Loucy (cell line): ENCODE measurements around the gene CSNK2A2.

ENCODE experiments used
- EZH2phosphoT487 ChIP-seq: fragments of 200-600 bp; IDR thresholded peaks from 2 replicates; pipeline ENCODE4 v1.6.1; 2018; ENCODE audit warnings: antibody characterized with exemption, mild to moderate bottlenecking, moderate library complexity, borderline replicate concordance
- TF ChIP-seq, protein P1 (sequence below): fragments of 200-600 bp; sonication (generic); conservative IDR thresholded peaks from 2 replicates; pipeline ENCODE4 v1.5.1; 2014; ENCODE audit warnings: mild to moderate bottlenecking, antibody characterized with exemption, low read length

DNA sequence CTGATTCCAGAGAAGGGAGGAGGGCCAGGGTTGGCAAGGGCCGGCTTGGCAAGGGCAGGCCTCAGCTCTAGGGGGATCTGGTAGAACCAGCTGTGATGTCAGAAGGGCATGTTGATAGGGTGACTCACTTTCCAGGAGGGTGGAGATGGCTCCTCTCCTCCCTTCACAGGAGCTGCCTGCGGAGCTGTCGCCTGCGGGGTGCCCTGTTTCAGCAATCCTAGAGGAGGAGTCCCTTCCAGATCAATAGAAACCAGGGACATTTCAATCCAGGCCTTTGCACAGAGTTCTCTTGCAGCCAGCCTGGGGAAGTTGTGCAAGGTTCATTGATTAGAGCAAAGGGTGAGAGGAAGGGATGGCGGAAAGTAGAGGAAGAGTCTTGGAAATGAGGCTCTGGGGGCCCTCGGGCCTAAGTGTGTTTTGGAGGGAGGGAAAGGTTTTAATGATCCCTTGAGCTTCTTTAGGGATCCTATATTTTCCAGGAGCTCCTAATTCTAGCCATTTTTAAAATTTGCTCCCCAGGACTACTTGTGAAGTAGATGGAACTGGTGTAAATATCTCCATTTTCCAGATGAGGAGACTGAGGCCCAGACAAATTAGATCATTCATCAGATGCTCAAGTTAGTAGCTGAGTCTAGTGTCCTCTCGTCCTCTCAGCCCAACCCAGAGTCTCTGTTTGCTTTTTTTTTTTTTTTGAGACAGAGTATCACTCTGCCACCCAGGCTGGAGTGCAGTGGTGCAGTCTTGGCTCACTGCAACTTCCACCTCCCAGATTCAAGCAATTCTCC, 24.8 kb upstream of the CSNK2A2 start:
- TF ChIP-seq, protein P1, sequence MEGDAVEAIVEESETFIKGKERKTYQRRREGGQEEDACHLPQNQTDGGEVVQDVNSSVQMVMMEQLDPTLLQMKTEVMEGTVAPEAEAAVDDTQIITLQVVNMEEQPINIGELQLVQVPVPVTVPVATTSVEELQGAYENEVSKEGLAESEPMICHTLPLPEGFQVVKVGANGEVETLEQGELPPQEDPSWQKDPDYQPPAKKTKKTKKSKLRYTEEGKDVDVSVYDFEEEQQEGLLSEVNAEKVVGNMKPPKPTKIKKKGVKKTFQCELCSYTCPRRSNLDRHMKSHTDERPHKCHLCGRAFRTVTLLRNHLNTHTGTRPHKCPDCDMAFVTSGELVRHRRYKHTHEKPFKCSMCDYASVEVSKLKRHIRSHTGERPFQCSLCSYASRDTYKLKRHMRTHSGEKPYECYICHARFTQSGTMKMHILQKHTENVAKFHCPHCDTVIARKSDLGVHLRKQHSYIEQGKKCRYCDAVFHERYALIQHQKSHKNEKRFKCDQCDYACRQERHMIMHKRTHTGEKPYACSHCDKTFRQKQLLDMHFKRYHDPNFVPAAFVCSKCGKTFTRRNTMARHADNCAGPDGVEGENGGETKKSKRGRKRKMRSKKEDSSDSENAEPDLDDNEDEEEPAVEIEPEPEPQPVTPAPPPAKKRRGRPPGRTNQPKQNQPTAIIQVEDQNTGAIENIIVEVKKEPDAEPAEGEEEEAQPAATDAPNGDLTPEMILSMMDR: no peak
- TF ChIP-seq EZH2phosphoT487: no peak
